HepG2 (cell line): ENCODE measurements around the gene DUS1L. TPM values are rescaled to one million over a fixed set of nuclear protein-coding genes. Genes with fewer than 3 reads are reported as not detected.

ENCODE experiments used
- ATAC-seq: fragments of 200-7000 bp; cut with Tn5 transposase; 3 replicates; pipeline ENCODE4 v1.9.1; 2020; ENCODE audit warnings: mild to moderate bottlenecking, moderate library complexity
- BruUV-seq: library from RNA; stranded (reverse); fragments of 400-500 nt; replicated peaks from 2 replicates; lab custom pipeline; 2021; lab: Mats Ljungman, UMichigan
- CTCF ChIA-PET: fragments of 300-600 bp; formaldehyde crosslinking; extraction: SDS; loops from one replicate; lab custom pipeline; 2021; ENCODE audit warnings: low total read pairs, inconsistent platforms, low intra/inter-chr PET ratio; lab: Yijun Ruan, JAX
- POLR2A ChIA-PET: fragments of 350-600 bp; sonication (Branson Sonifier 250); formaldehyde crosslinking; loops from one replicate; lab custom pipeline; 2020; ENCODE audit warnings: antibody characterized with exemption, inconsistent platforms; lab: Yijun Ruan, JAX
- DNase-seq: peaks from one replicate; pipeline ENCODE4 v3.0.0-alpha.2; 2015; ENCODE audit warnings: low spot score
- FAIRE-seq: peaks from 3 replicates; lab custom pipeline; 2011; peaks lifted over from hg19 to GRCh38; lab: Jason Lieb, UNC
- H2AFZ ChIP-seq: one replicate; pipeline ENCODE4 v1.6.1; 2011; ENCODE audit warnings: low read length, inconsistent platforms
- H3K27ac ChIP-seq: fragments of 300-600 bp; 3 replicates; pipeline ENCODE4 v1.8.0; 2011; ENCODE audit warnings: mixed run types, mild to moderate bottlenecking, mixed read lengths, low read length, inconsistent platforms; ENCODE audit not compliant: insufficient read depth; ENCODE audit errors: extremely low read length
- H3K27me3 ChIP-seq, 2 experiments: fragments of 200-600 bp in 1 of 2; 2 replicates in 1 of 2; 3 replicates in 1 of 2; pipeline versions ENCODE4 v1.6.0 to v1.8.0; 2011; ENCODE audit warnings: low read length in 2 of 2, mild to moderate bottlenecking in 2 of 2, moderate library complexity in 2 of 2, inconsistent platforms in 1 of 2; ENCODE audit not compliant: insufficient read depth in 2 of 2, control insufficient read depth in 1 of 2
- H3K36me3 ChIP-seq, 2 experiments: fragments of 200-600 bp in 1 of 2; replicated peaks in 1 of 2; 2 replicates in 1 of 2; 3 replicates in 1 of 2; pipeline versions ENCODE4 v1.5.1 to v1.8.0; 2011; ENCODE audit warnings: low read length in 2 of 2, inconsistent platforms in 1 of 2; ENCODE audit not compliant: insufficient read depth in 2 of 2, control insufficient read depth in 1 of 2
- H3K4me1 ChIP-seq: 2 replicates; pipeline ENCODE4 v1.5.1; 2012; ENCODE audit warnings: low read length, inconsistent platforms; ENCODE audit not compliant: insufficient read depth
- H3K4me2 ChIP-seq: 2 replicates; pipeline ENCODE4 v1.6.0; 2011; ENCODE audit warnings: low read depth, low read length, inconsistent platforms
- H3K4me3 ChIP-seq, 3 experiments: fragments of 200-600 bp in 1 of 3; sonication (generic), shearing (Covaris generic) in 1 of 3; replicated peaks in 1 of 3; 2 replicates each; pipeline ENCODE4 v1.5.1; 2011 to 2016; ENCODE audit warnings: low read length in 3 of 3, inconsistent platforms in 2 of 3, low read depth in 2 of 3, mild to moderate bottlenecking in 2 of 3, control low read depth in 1 of 3, mixed read lengths in 1 of 3; ENCODE audit not compliant: insufficient read depth in 1 of 3
- H3K79me2 ChIP-seq: one replicate; pipeline ENCODE4 v1.6.1; 2011; ENCODE audit warnings: low read length, inconsistent platforms; ENCODE audit not compliant: insufficient read depth
- H3K9ac ChIP-seq: 2 replicates; pipeline ENCODE4 v1.6.0; 2011; ENCODE audit warnings: mild to moderate bottlenecking, low read depth, low read length, inconsistent platforms; ENCODE audit not compliant: insufficient read depth
- H3K9me3 ChIP-seq: 2 replicates; pipeline ENCODE4 v1.5.1; 2012; ENCODE audit warnings: mild to moderate bottlenecking, low read length
- H4K20me1 ChIP-seq: 2 replicates; pipeline ENCODE4 v1.6.0; 2011; ENCODE audit warnings: inconsistent platforms, mild to moderate bottlenecking, low read length, moderate library complexity; ENCODE audit not compliant: insufficient read depth
- AGO1 ChIP-seq: fragments of 200-400 bp; formaldehyde crosslinking; IDR thresholded peaks from 2 replicates; pipeline ENCODE4 v1.6.1; 2017; ENCODE audit warnings: mild to moderate bottlenecking, low read depth, low read length, moderate library complexity; ENCODE audit not compliant: poor library complexity, severe bottlenecking
- ARNT2 ChIP-seq: sonication (generic); formaldehyde crosslinking; IDR thresholded peaks from 2 replicates; pipeline ENCODE4 v1.8.0; 2022; ENCODE audit warnings: mild to moderate bottlenecking, low read depth, missing genetic modification reagents, moderate library complexity
- DR1 ChIP-seq: sonication (generic); formaldehyde crosslinking; IDR thresholded peaks from 2 replicates; pipeline ENCODE4 v1.8.0; 2021; ENCODE audit warnings: mild to moderate bottlenecking, missing genetic modification reagents, inconsistent platforms
- KAT2B ChIP-seq: fragments of 150-350 bp; IDR thresholded peaks from 2 replicates; pipeline ENCODE4 v1.6.1; 2014; ENCODE audit warnings: low read depth, low read length, borderline replicate concordance
- MYC ChIP-seq: sonication (generic); formaldehyde crosslinking; IDR thresholded peaks from 2 replicates; pipeline ENCODE4 v1.9.0; 2021; ENCODE audit warnings: missing genetic modification reagents, borderline replicate concordance
- ZNF598 ChIP-seq: sonication (generic); formaldehyde crosslinking; IDR thresholded peaks from 2 replicates; pipeline ENCODE4 v1.5.1; 2020; ENCODE audit warnings: mild to moderate bottlenecking, missing genetic modification reagents, borderline replicate concordance
- ZNF768 ChIP-seq: sonication (generic); formaldehyde crosslinking; IDR thresholded peaks from 2 replicates; pipeline ENCODE4 v1.4.0; 2020; ENCODE audit warnings: missing genetic modification reagents
- WGBS: methylation state at CpG from one replicate; pipeline ENCODE4 v1.1.6; 2017; ENCODE audit warnings: low lambda C conversion rate; 5-methylcytosine and 5-hydroxymethylcytosine counted together
- in situ Hi-C: cut with HindIII; loops from 2 replicates; pipeline ENCODE4 v1.10.0; 2017; ENCODE audit warnings: low pct_unique_long_range_greater_than_20kb; ENCODE audit not compliant: extremely low pct_ligation_motif_present
- intact Hi-C: fragments of 100-400 bp; cut with micrococcal nuclease; formaldehyde crosslinking; loops from one replicate; pipeline ENCODE4 v1.10.0; 2022; ENCODE audit not compliant: unreplicated experiment
- polyA plus RNA-seq, 8 experiments: library from polyadenylated mRNA; depleted of rRNA in 3 of 8; stranded (reverse) in 7 of 8; unstranded in 1 of 8; fragments of >200 nt; fragmentation: Illumina TruSeq in 4 of 8; extraction: Trizol in 4 of 8; gene quantifications; 2 replicates each; pipeline versions ENCODE4 v1.2.1 to v1.2.3, GENCODE V29; 2011 to 2016; ENCODE audit warnings: low read depth in 4 of 8, missing spikeins in 1 of 8, mixed read lengths in 1 of 8; ENCODE audit not compliant: insufficient read depth in 1 of 8
- total RNA-seq, 5 experiments: library from RNA; depleted of rRNA; stranded (reverse); fragments of >200 nt; fragmentation: Illumina TruSeq; extraction: Trizol; gene quantifications; 2 replicates each; pipeline ENCODE4 v1.2.3, GENCODE V29; 2016; ENCODE audit warnings: low read depth in 1 of 5
- TF ChIP-seq, protein P1 (sequence below): sonication (generic); formaldehyde crosslinking; IDR thresholded peaks from 2 replicates; pipeline ENCODE4; 2020; ENCODE audit warnings: missing genetic modification reagents, mild to moderate bottlenecking, borderline replicate concordance
- TF ChIP-seq, protein P2 (sequence below): sonication (generic); formaldehyde crosslinking; IDR thresholded peaks from 2 replicates; pipeline ENCODE4 v1.4.0; 2020; ENCODE audit warnings: missing genetic modification reagents, borderline replicate concordance
- TF ChIP-seq, protein P3 (sequence below): sonication (generic); formaldehyde crosslinking; IDR thresholded peaks from 2 replicates; pipeline ENCODE4 v1.4.0; 2020; ENCODE audit warnings: missing genetic modification reagents

Gene DUS1L
- total and polyA plus RNA-seq, 2 of the 13 experiments (the other 11 are each of a cell fraction or from before 2014, with no cell fraction given) = 81.0 to 109 TPM

DNA sequence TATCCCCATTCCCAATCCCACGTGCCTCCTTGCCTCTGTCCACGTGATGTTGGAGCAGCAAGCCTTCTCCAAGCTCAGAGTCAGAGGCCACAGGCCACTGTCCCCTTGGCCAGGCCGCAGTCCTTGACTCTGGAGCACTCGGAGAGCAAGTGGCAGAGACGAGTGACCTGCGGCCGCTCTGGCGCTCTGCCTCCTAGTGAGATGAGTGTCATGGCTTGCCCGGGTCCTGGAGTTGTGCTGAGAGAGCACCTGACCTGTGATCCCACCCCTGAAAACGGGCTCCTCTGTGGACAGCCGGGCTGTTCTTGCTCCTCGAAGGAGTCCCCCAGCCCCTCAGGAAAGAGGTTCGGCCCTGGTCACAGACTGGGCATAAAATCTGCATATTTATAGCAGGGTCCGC is 42.4 kb upstream of the DUS1L start (continued):
- no peak for TF ChIP-seq DR1
- TF ChIP-seq KAT2B = no peak
- TF ChIP-seq, protein P1, sequence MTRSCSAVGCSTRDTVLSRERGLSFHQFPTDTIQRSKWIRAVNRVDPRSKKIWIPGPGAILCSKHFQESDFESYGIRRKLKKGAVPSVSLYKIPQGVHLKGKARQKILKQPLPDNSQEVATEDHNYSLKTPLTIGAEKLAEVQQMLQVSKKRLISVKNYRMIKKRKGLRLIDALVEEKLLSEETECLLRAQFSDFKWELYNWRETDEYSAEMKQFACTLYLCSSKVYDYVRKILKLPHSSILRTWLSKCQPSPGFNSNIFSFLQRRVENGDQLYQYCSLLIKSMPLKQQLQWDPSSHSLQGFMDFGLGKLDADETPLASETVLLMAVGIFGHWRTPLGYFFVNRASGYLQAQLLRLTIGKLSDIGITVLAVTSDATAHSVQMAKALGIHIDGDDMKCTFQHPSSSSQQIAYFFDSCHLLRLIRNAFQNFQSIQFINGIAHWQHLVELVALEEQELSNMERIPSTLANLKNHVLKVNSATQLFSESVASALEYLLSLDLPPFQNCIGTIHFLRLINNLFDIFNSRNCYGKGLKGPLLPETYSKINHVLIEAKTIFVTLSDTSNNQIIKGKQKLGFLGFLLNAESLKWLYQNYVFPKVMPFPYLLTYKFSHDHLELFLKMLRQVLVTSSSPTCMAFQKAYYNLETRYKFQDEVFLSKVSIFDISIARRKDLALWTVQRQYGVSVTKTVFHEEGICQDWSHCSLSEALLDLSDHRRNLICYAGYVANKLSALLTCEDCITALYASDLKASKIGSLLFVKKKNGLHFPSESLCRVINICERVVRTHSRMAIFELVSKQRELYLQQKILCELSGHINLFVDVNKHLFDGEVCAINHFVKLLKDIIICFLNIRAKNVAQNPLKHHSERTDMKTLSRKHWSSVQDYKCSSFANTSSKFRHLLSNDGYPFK (CRISPR knock-in tag) = no peak

DNA sequence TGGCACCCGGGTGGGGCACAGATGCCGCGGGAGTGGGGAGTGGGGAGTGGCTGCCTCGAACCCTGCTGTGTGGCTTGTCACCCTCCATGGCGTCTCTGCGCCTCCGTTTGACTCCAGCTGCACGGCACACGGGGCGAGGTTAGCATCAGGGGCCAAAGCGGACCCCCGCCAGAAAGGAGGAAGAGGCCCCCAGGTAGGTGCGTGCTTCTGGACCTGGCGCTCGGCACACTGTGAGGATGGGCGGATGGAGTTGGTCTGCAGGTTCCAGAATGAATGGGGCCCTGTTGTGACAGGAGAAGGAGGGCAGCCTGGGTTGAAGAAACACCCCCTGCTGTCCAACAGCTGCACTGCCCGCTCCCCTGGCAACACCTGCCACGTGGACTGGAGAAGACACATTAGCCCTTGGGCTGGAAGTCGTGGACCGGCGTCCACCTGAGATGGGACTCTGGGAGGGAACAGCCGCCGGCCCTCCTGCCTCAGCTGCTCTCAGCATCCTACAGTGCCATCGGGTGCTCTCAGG is 41.8 kb upstream of the DUS1L start:
- H3K27me3 ChIP-seq = no peaks in the 10 kb centered on the region
- H3K27ac ChIP-seq = peak overlapping the region; percentile 72
- CTCF ChIA-PET = interaction anchor here (2.6 kb wide), 1 partner anchor 46 kb away, joined by 16 read pairs; no protein-coding TSS in a partner anchor
- POLR2A ChIA-PET = interaction anchor here (1.3 to 1.7 kb wide), 6 partner anchors 9 to 274 kb away, joined by 4 to 24 read pairs (median 8); partner anchors contain the start of genes DCXR, FASN and MCRIP1
- H4K20me1 ChIP-seq = no peaks in the 10 kb centered on the region
- in situ Hi-C loops (no loop called here), intact Hi-C loops (loop anchor here (10.0 kb wide), 1 partner anchor 127 kb away; no protein-coding TSS in a partner anchor)
- H3K9ac ChIP-seq = no peak overlapping the region
- H2AFZ ChIP-seq = no peak overlapping the region
- H3K9me3 ChIP-seq = no peaks in the 10 kb centered on the region
- FAIRE-seq (no peak), DNase-seq (peak; percentile 43), ATAC-seq (no peak)
- no peaks in the 10 kb centered on the region for H3K36me3 ChIP-seq
- no peak overlapping the region for H3K4me2 ChIP-seq
- peaks cover 11% of the 10 kb centered on the region for H3K79me2 ChIP-seq
- H3K4me3 ChIP-seq = peak overlapping the region in 1 of 3 experiments; percentile 82; a peak in 1 of 6 replicates
- BruUV-seq = no TSS peak
- WGBS = 94% methylated on average over 24 of the region's 24 CpGs
- peaks cover 72% of the 10 kb centered on the region for H3K4me1 ChIP-seq
- TF ChIP-seq ZNF598 (peak; percentile 66; the same call in 1 of the 2 replicates), MYC (CRISPR knock-in tag) (peak; percentile 54; the same call in 1 of the 2 replicates), ARNT2 (CRISPR knock-in tag) (no peak), AGO1 (peak; percentile 73), ZNF768 (CRISPR knock-in tag) (peak; percentile 94)
- TF ChIP-seq, protein P2, sequence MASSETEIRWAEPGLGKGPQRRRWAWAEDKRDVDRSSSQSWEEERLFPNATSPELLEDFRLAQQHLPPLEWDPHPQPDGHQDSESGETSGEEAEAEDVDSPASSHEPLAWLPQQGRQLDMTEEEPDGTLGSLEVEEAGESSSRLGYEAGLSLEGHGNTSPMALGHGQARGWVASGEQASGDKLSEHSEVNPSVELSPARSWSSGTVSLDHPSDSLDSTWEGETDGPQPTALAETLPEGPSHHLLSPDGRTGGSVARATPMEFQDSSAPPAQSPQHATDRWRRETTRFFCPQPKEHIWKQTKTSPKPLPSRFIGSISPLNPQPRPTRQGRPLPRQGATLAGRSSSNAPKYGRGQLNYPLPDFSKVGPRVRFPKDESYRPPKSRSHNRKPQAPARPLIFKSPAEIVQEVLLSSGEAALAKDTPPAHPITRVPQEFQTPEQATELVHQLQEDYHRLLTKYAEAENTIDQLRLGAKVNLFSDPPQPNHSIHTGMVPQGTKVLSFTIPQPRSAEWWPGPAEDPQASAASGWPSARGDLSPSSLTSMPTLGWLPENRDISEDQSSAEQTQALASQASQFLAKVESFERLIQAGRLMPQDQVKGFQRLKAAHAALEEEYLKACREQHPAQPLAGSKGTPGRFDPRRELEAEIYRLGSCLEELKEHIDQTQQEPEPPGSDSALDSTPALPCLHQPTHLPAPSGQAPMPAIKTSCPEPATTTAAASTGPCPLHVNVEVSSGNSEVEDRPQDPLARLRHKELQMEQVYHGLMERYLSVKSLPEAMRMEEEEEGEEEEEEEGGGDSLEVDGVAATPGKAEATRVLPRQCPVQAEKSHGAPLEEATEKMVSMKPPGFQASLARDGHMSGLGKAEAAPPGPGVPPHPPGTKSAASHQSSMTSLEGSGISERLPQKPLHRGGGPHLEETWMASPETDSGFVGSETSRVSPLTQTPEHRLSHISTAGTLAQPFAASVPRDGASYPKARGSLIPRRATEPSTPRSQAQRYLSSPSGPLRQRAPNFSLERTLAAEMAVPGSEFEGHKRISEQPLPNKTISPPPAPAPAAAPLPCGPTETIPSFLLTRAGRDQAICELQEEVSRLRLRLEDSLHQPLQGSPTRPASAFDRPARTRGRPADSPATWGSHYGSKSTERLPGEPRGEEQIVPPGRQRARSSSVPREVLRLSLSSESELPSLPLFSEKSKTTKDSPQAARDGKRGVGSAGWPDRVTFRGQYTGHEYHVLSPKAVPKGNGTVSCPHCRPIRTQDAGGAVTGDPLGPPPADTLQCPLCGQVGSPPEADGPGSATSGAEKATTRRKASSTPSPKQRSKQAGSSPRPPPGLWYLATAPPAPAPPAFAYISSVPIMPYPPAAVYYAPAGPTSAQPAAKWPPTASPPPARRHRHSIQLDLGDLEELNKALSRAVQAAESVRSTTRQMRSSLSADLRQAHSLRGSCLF (CRISPR knock-in tag) = no peak
- TF ChIP-seq, protein P3, sequence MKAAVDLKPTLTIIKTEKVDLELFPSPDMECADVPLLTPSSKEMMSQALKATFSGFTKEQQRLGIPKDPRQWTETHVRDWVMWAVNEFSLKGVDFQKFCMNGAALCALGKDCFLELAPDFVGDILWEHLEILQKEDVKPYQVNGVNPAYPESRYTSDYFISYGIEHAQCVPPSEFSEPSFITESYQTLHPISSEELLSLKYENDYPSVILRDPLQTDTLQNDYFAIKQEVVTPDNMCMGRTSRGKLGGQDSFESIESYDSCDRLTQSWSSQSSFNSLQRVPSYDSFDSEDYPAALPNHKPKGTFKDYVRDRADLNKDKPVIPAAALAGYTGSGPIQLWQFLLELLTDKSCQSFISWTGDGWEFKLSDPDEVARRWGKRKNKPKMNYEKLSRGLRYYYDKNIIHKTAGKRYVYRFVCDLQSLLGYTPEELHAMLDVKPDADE (CRISPR knock-in tag) = 0 out of 2 replicates have a peak, but pooled peaks have one; percentile 4
